Neural cell (in vitro differentiated cells): Measurements from ENCODE around the gene GRAMD2A. TPM values are rescaled to one million over a fixed set of nuclear protein-coding genes. Genes with fewer than 3 reads are reported as not detected.

Experiments used
- H2AFZ ChIP-seq: fragments of 200-600, 300-800 bp; sonication (generic), shearing (Covaris generic); 2 replicates; pipeline ENCODE4 v1.6.0; 2014; ENCODE audit warnings: low read depth, mild to moderate bottlenecking, antibody characterized with exemption, low read length, moderate library complexity
- H3F3A ChIP-seq: fragments of 200-600 bp; shearing (Covaris generic); 2 replicates; pipeline ENCODE4 v1.6.1; 2016; ENCODE audit warnings: mild to moderate bottlenecking, moderate library complexity, mixed read lengths, antibody characterized with exemption, low read length; ENCODE audit not compliant: insufficient read depth, poor library complexity, severe bottlenecking
- H3K27ac ChIP-seq: fragments of 200-600, 300-800 bp; sonication (generic), shearing (Covaris generic); 2 replicates; pipeline ENCODE4 v1.5.1; 2014; ENCODE audit warnings: mild to moderate bottlenecking, low read length, moderate library complexity
- H3K27me3 ChIP-seq: fragments of 300-800, 200-600 bp; sonication (generic), shearing (Covaris generic); 2 replicates; pipeline ENCODE4 v1.6.0; 2014; ENCODE audit warnings: mild to moderate bottlenecking, low read depth, low read length, moderate library complexity; ENCODE audit not compliant: insufficient read depth
- H3K36me3 ChIP-seq: fragments of 300-800, 200-600 bp; sonication (generic), shearing (Covaris generic); 2 replicates; pipeline ENCODE4 v1.5.1; 2014; ENCODE audit warnings: mild to moderate bottlenecking, antibody characterized with exemption, low read length, moderate library complexity; ENCODE audit not compliant: insufficient read depth
- H3K4me2 ChIP-seq: fragments of 300-800, 200-600 bp; sonication (generic), shearing (Covaris generic); 2 replicates; pipeline ENCODE4 v1.6.0; 2014; ENCODE audit warnings: mild to moderate bottlenecking, low read length
- H3K4me3 ChIP-seq: fragments of 300-800, 200-600 bp; sonication (generic), shearing (Covaris generic); 2 replicates; pipeline ENCODE4 v1.5.1; 2014; ENCODE audit warnings: mild to moderate bottlenecking, low read length, moderate library complexity
- H3K79me2 ChIP-seq: fragments of 200-600 bp; shearing (Covaris generic); replicated peaks from 2 replicates; pipeline ENCODE4 v1.6.0; 2014; ENCODE audit warnings: mild to moderate bottlenecking, low read length, moderate library complexity; ENCODE audit not compliant: insufficient read depth
- H3K9ac ChIP-seq: fragments of 300-800, 200-600 bp; sonication (generic), shearing (Covaris generic); 2 replicates; pipeline ENCODE4 v1.6.1; 2016; ENCODE audit warnings: mild to moderate bottlenecking, low read length, mixed read lengths
- H3K9me2 ChIP-seq: fragments of 200-600 bp; shearing (Covaris generic); 2 replicates; pipeline ENCODE4 v1.6.1; 2016; ENCODE audit warnings: mild to moderate bottlenecking, low read length, mixed read lengths; ENCODE audit not compliant: insufficient read depth
- H3K9me3 ChIP-seq: fragments of 200-600, 300-800 bp; sonication (generic), shearing (Covaris generic); 2 replicates; pipeline ENCODE4 v1.6.1; 2016; ENCODE audit warnings: mild to moderate bottlenecking, mixed run types, low read length, moderate library complexity, mixed read lengths
- H4K20me1 ChIP-seq: fragments of 200-600 bp; shearing (Covaris generic); 2 replicates; pipeline ENCODE4 v1.6.1; 2016; ENCODE audit warnings: mild to moderate bottlenecking, mixed run types; ENCODE audit not compliant: insufficient read depth
- CTCF ChIP-seq: fragments of 450-650 bp; IDR thresholded peaks from 2 replicates; pipeline ENCODE4 v1.5.1; 2014; ENCODE audit warnings: antibody characterized with exemption, mild to moderate bottlenecking, moderate library complexity; ENCODE audit not compliant: poor library complexity, severe bottlenecking
- EP300 ChIP-seq: fragments of 450-650 bp; conservative IDR thresholded peaks from 2 replicates; pipeline ENCODE4 v1.6.1; 2014; ENCODE audit warnings: antibody characterized with exemption, mild to moderate bottlenecking, moderate library complexity; ENCODE audit not compliant: poor library complexity, severe bottlenecking
- EZH2 ChIP-seq: fragments of 200-600, 300-800 bp; shearing (Covaris generic), sonication (generic); IDR thresholded peaks from 2 replicates; pipeline ENCODE4 v1.6.1; 2014; ENCODE audit warnings: antibody characterized with exemption, low read length, borderline replicate concordance, mild to moderate bottlenecking; ENCODE audit not compliant: insufficient read depth, poor library complexity, severe bottlenecking
- MXI1 ChIP-seq: fragments of 450-650 bp; conservative IDR thresholded peaks from 2 replicates; pipeline ENCODE4 v1.6.1; 2014; ENCODE audit warnings: antibody characterized with exemption, mild to moderate bottlenecking; ENCODE audit not compliant: poor library complexity, severe bottlenecking
- POLR2AphosphoS5 ChIP-seq: IDR thresholded peaks from 2 replicates; pipeline ENCODE4 v1.6.1; 2012
- RAD21 ChIP-seq: fragments of 450-650 bp; conservative IDR thresholded peaks from 2 replicates; pipeline ENCODE4 v1.6.1; 2014; ENCODE audit warnings: antibody characterized with exemption, mild to moderate bottlenecking, moderate library complexity
- REST ChIP-seq: IDR thresholded peaks from 2 replicates; pipeline ENCODE4 v1.6.1; 2012; ENCODE audit warnings: borderline replicate concordance
- SMC3 ChIP-seq: fragments of 450-650 bp; conservative IDR thresholded peaks from 2 replicates; pipeline ENCODE4 v1.6.1; 2014; ENCODE audit warnings: antibody characterized with exemption, mild to moderate bottlenecking, moderate library complexity; ENCODE audit not compliant: poor library complexity
- TAF1 ChIP-seq: IDR thresholded peaks from 2 replicates; pipeline ENCODE4 v1.6.1; 2012; ENCODE audit warnings: low read depth
- polyA plus RNA-seq: library from polyadenylated mRNA; depleted of rRNA; stranded (reverse); fragments of >200 nt; gene quantifications from 2 replicates; pipeline ENCODE4 v1.2.3, GENCODE V29; 2014

The GRAMD2A gene
- polyA plus RNA-seq, 1 donor from 2014 or later = 1.9 TPM

GRCh38 chr15:72127724-72128322, 69.8 kb downstream of the GRAMD2A start:
- Histone ChIP-seq H3F3A (no peaks in the 10 kb centered on the region), H3K79me2 (no peaks in the 10 kb centered on the region), H3K36me3 (no peaks in the 10 kb centered on the region), H3K4me3 (no peak overlapping the region), H3K9ac (no peak overlapping the region), H3K4me2 (no peak overlapping the region), H3K27ac (no peak overlapping the region), H3K9me2 (no peaks in the 10 kb centered on the region), H3K9me3 (no peaks in the 10 kb centered on the region), H2AFZ (no peak overlapping the region), H4K20me1 (no peaks in the 10 kb centered on the region), H3K27me3 (no peaks in the 10 kb centered on the region)
- no peak for TF ChIP-seq REST
- TF ChIP-seq POLR2AphosphoS5 = no peak
- no peak for TF ChIP-seq SMC3
- TF ChIP-seq MXI1 = no peak
- no peak for TF ChIP-seq TAF1
- no peak for TF ChIP-seq EP300

- no peak overlapping the region for H3K4me2 ChIP-seq
These were observed 73.4 kb downstream of the GRAMD2A start for GRCh38 chr15:72124218-72124617.

More at GRCh38 chr15:72124218-72124617, 73.4 kb downstream of the GRAMD2A start:
- H3K36me3 ChIP-seq = no peaks in the 10 kb centered on the region
- H3K9ac ChIP-seq = no peak overlapping the region
- no peaks in the 10 kb centered on the region for H3K79me2 ChIP-seq
- TF ChIP-seq SMC3 = no peak
- no peak for TF ChIP-seq POLR2AphosphoS5
- TF ChIP-seq EP300 = no peak
- TF ChIP-seq MXI1 = no peak
- TF ChIP-seq TAF1 = no peak
- TF ChIP-seq REST = no peak
- TF ChIP-seq CTCF = no peak
- no peak for TF ChIP-seq RAD21
- no peak for TF ChIP-seq EZH2
- H2AFZ ChIP-seq = no peak overlapping the region
- H3K4me3 ChIP-seq = no peak overlapping the region
- no peaks in the 10 kb centered on the region for H3F3A ChIP-seq
- no peak overlapping the region for H3K27ac ChIP-seq
- no peaks in the 10 kb centered on the region for H3K9me3 ChIP-seq
- H3K27me3 ChIP-seq = no peaks in the 10 kb centered on the region
- H3K9me2 ChIP-seq = no peaks in the 10 kb centered on the region
- no peaks in the 10 kb centered on the region for H4K20me1 ChIP-seq
